GM10266 (cell line): ENCODE results near the gene DGKH.

Source experiments
- DNase-seq: peaks from one replicate; pipeline ENCODE4 v3.0.0; 2012; ENCODE audit errors: extremely low spot score
- CTCF ChIP-seq: IDR thresholded peaks from 2 replicates; pipeline ENCODE4 v1.5.1; 2012; ENCODE audit warnings: mild to moderate bottlenecking, low read depth; ENCODE audit not compliant: control insufficient read depth, insufficient read depth; ENCODE audit errors: missing control alignments

DGKH gene

DNA sequence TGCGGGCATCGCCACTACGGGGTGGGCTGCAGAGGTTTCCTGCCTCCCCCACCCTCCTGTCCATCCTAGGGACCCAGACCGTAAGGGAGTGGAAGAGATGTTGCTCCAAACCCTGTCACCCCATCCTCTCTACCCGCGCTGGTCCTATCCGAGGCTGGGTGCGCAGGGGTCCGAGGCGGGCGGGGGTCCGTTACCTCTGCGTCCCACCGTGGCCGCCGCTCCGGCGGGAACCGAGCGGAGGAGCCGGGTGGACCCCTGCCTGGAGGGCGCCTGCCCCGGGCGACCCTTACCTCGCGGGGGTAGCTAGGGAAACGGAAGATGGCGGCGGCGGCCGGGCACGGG is at the start of gene DGKH:
Gene DGKH, plus strand, starts transcription at position 307 of the 342 bp plus-strand sequence. CDS start 126 bp downstream, outside the sequence.
- peak; percentile 58 for DNase-seq
- TF ChIP-seq CTCF: no peak

DNA sequence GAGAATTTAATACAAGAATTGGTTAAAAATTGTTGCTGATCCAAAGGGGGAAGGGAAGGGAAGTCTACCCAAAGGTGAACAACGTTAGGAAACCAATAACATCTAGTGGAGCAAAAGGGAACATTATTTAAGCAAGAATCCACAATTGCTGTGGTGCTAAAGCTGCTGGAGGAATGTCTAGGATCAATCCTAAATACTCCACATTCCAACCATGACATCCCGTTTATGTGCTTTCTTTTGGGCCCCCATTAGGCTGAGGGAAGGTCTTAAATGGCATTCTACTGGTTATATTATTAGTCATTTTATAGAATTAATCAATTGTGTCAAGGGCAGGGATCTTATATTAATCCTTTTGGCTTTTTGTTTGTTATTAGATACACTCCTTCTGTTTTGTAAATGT is 47.6 kb upstream of the DGKH start:
- DNase-seq: no peak
- no peak for TF ChIP-seq CTCF

DNA sequence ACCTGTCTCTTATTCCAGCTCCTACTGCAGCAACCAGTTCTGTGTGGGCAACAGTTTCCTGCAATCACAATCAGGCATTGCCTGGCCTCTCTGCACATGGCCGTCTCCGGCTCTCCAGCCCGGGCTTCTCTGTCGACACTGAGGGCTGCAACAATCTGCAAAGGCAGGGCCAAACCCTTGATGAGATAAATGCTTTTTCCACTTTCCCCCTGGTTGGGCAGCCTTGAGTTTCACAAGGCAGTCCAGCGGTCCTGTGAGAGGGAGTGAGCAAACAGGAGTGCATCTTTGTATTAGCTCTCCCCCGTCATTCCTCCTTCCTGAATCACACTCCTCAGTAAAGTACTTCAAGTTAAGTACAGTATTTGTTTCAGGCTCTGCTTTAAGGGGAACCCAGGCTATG is 46.9 kb upstream of the DGKH start:
- TF ChIP-seq CTCF: no peak
- DNase-seq: no peak

GRCh38 chr13:42002066-42002465 is 46.4 kb upstream of the DGKH start:
- no peak for TF ChIP-seq CTCF
- DNase-seq: no peak

GRCh38 chr13:42007844-42008243 is 40.6 kb upstream of the DGKH start:
- no peak for DNase-seq
- no peak for TF ChIP-seq CTCF

DNA sequence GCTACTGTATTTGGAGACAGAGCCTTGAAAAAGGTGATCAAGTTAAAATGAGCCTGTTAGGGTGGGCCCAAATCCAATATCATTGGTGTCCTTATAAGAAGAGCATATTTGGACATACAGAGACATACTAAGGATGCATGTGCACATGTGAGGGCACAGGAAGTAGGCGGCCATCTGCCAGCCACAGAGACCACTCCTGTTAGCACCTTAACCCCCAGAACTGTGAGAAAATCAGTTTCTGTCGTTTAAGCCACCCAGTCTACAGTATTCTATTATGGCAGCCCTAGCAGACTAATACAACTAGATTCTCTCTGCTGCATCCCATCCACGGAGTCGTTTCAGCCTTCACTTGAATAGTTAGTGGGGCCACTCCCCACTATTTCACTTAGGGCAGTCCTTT is 39.4 kb upstream of the DGKH start:
- no peak for DNase-seq
- no peak for TF ChIP-seq CTCF

GRCh38 chr13:42011601-42012350 is 36.7 kb upstream of the DGKH start:
- TF ChIP-seq CTCF: no peak
- no peak for DNase-seq
